Transverse colon (tissue), 4 donors: ENCODE results near the gene TCF7L2. TPM values are rescaled to one million over a fixed set of nuclear protein-coding genes. Genes with fewer than 3 reads are reported as not detected.

Experiments used
- DNase-seq: peaks from one replicate; pipeline ENCODE4 v3.0.0-alpha.2; 2019
- H3K27ac ChIP-seq, 4 donors: fragments of 200-600 bp; sonication (generic); 2 replicates each; pipeline ENCODE4 v1.5.1; 2016 to 2018; ENCODE audit warnings: inconsistent platforms in 4 of 4
- H3K27me3 ChIP-seq: fragments of 200-600 bp; sonication (generic); 2 replicates; pipeline ENCODE4 v1.5.1; 2017; ENCODE audit warnings: inconsistent platforms
- H3K36me3 ChIP-seq, 4 donors: fragments of 200-600 bp; sonication (generic); 2 replicates each; pipeline ENCODE4 v1.5.1; 2017 to 2019; ENCODE audit warnings: inconsistent platforms in 4 of 4
- H3K4me1 ChIP-seq, 4 donors: fragments of 200-600 bp; sonication (generic); 2 replicates each; pipeline ENCODE4 v1.5.1; 2017 to 2020; ENCODE audit warnings: inconsistent platforms in 4 of 4
- H3K4me3 ChIP-seq, 4 donors: fragments of 200-600 bp; sonication (generic); 1 replicate in 1 of 4; 2 replicates in 3 of 4; pipeline versions ENCODE4 v1.5.1 to v1.6.1; 2017 to 2019; ENCODE audit warnings: inconsistent platforms in 4 of 4
- H3K9me3 ChIP-seq, 2 donors: fragments of 200-600 bp; sonication (generic); 2 replicates each; pipeline ENCODE4 v1.5.1; 2017 to 2019; ENCODE audit warnings: inconsistent platforms in 2 of 2
- EP300 ChIP-seq: sonication (generic); formaldehyde crosslinking; IDR thresholded peaks from one replicate; pipeline ENCODE4 v1.6.1; 2017; ENCODE audit warnings: antibody characterized with exemption, low read depth
- POLR2A ChIP-seq: fragments of 450-650 bp; IDR thresholded peaks from one replicate; pipeline ENCODE4 v1.6.1; 2016; ENCODE audit warnings: antibody characterized with exemption, mild to moderate bottlenecking, moderate library complexity
- POLR2AphosphoS5 ChIP-seq, 3 donors: sonication (generic); formaldehyde crosslinking; IDR thresholded peaks; one replicate each; pipeline ENCODE4 v1.6.1; 2016; ENCODE audit warnings: antibody characterized with exemption in 3 of 3
- WGBS, 2 donors: methylation state at CpG; one replicate each; pipeline ENCODE4 v1.1.5; 2018; ENCODE audit warnings: low coverage in 1 of 2; 5-methylcytosine and 5-hydroxymethylcytosine counted together
- in situ Hi-C, 4 donors: fragments of 200-750 bp; cut with MboI; loops; one replicate each; pipeline versions ENCODE4 v1.15.0 to v1.15.1; 2017; ENCODE audit warnings: low sequenced_read_pairs in 3 of 4, low pct_ligation_motif_present in 1 of 4, low pct_unique_long_range_greater_than_20kb in 1 of 4
- intact Hi-C: fragments of 100-400 bp; cut with DNase I; formaldehyde crosslinking; loops from one replicate; pipeline ENCODE4 v1.15.1; 2023; ENCODE audit warnings: low total_unique reads
- total RNA-seq, 4 donors: library from RNA; depleted of rRNA; stranded (reverse); fragments of >200 nt; gene quantifications; one replicate each; pipeline ENCODE4 v1.1.0, GENCODE V29; 2016
- TF ChIP-seq, protein P1 (sequence below), 5 experiments: fragments of 200-600 bp in 3 of 5; fragments of 450-650 bp in 2 of 5; sonication (generic) in 3 of 5; IDR thresholded peaks; 1 replicate in 2 of 5; 2 replicates in 3 of 5; pipeline ENCODE4 v1.5.1; 2016 to 2017; ENCODE audit warnings: antibody characterized with exemption in 5 of 5, inconsistent platforms in 3 of 5, mild to moderate bottlenecking in 2 of 5, moderate library complexity in 1 of 5

Gene TCF7L2
- total RNA-seq, 4 donors from 2014 or later: 84.6 to 249 (median 137) TPM

DNA sequence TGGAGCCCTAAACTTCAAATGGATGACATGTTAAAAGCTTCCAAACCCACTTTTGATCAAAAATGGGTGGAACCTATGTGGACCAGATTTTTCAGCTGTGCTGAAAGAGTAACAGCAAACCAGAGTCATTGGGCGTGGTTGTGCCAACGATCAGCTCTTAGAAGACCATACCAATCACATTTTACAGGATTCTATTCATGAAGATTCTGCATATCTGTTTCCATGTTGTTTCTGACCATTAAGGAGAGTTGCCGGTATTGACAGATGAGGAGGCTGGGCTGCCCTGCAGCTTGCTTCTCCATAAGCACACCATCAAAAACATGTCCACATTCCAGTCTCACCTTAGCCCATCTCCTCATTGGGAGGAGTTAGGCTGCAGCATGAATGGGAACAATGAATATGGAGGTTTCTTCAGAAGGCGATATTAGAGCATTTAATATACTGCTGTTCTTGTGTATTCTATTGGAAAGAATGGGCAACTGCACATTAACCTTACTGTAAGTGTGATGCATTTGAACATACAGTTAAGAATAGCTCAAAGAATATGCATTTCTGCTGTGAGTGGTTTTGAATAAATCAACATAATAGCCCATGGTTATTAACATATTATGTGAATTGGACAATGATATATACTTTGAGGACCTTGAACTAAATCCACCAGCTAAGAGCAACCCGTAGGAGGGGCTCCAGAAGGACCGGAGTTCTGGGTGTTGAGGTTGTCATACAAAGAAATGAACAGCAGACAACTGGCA lies 116.7 kb downstream of the TCF7L2 start:
- 60 to 82% methylated on average over 4 to 6 of the region's 6 CpGs for WGBS, 2 donors
- DNase-seq: no peak
- Histone ChIP-seq H3K4me3 (no peak overlapping the region), H3K9me3 (no peaks in the 10 kb centered on the region), H3K4me1 (peaks cover 6 to 47% (median 14%) of the 10 kb centered on the region in 4 donors), H3K27ac (no peak overlapping the region), H3K27me3 (no peaks in the 10 kb centered on the region), H3K36me3 (no peaks in the 10 kb centered on the region)
- in situ Hi-C loops (no loop called here), intact Hi-C loops (loop anchor here (10.0 kb wide), 1 partner anchor 112 kb away; the partner anchor contains the start of gene TCF7L2)
- TF ChIP-seq, protein P1, sequence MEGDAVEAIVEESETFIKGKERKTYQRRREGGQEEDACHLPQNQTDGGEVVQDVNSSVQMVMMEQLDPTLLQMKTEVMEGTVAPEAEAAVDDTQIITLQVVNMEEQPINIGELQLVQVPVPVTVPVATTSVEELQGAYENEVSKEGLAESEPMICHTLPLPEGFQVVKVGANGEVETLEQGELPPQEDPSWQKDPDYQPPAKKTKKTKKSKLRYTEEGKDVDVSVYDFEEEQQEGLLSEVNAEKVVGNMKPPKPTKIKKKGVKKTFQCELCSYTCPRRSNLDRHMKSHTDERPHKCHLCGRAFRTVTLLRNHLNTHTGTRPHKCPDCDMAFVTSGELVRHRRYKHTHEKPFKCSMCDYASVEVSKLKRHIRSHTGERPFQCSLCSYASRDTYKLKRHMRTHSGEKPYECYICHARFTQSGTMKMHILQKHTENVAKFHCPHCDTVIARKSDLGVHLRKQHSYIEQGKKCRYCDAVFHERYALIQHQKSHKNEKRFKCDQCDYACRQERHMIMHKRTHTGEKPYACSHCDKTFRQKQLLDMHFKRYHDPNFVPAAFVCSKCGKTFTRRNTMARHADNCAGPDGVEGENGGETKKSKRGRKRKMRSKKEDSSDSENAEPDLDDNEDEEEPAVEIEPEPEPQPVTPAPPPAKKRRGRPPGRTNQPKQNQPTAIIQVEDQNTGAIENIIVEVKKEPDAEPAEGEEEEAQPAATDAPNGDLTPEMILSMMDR (IDR thresholded peaks at IDR 0.05): no peak
- TF ChIP-seq POLR2A: no peak
- TF ChIP-seq POLR2AphosphoS5 (IDR thresholded peaks at IDR 0.05): no peak
- no peak for TF ChIP-seq EP300

DNA sequence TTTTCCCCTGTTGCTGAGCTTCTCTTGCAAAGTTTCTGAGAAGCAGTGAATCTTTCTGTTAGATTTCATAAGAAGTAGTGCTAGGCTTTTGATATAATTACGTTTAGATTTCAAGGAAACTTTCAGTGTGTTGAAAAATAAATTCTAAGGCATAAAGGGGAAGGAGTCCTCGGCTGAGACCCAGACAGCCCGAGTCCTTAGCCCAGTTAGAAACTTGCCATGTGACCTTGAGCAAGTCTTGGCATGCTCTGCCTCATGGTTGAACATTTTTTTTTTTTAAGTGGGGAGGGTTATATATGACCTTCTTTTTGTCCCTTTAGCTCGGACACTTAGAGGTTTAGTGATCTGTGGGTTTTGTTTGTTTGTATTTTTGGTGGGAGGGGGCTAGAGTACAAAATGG lies 117.5 kb downstream of the TCF7L2 start:
- no peak for DNase-seq
- H3K27ac ChIP-seq: peak overlapping the region in 1 of 4 donors; percentile 16
- peaks cover 6 to 48% (median 13%) of the 10 kb centered on the region in 4 donors for H3K4me1 ChIP-seq
- 56 to 60% methylated on average over 4 of the region's 4 CpGs for WGBS, 2 donors
- no peaks in the 10 kb centered on the region for H3K36me3 ChIP-seq
- TF ChIP-seq, protein P1 (IDR thresholded peaks at IDR 0.05): no peak
- TF ChIP-seq POLR2A (no peak), POLR2AphosphoS5 (IDR thresholded peaks at IDR 0.05) (no peak), EP300 (no peak)
- H3K4me3 ChIP-seq: no peak overlapping the region
- no peaks in the 10 kb centered on the region for H3K27me3 ChIP-seq
- in situ Hi-C loops: no loop called here
- no peaks in the 10 kb centered on the region for H3K9me3 ChIP-seq
- intact Hi-C loops: loop anchor here (10.0 kb wide), 1 partner anchor 113 kb away; the partner anchor contains the start of gene TCF7L2

DNA sequence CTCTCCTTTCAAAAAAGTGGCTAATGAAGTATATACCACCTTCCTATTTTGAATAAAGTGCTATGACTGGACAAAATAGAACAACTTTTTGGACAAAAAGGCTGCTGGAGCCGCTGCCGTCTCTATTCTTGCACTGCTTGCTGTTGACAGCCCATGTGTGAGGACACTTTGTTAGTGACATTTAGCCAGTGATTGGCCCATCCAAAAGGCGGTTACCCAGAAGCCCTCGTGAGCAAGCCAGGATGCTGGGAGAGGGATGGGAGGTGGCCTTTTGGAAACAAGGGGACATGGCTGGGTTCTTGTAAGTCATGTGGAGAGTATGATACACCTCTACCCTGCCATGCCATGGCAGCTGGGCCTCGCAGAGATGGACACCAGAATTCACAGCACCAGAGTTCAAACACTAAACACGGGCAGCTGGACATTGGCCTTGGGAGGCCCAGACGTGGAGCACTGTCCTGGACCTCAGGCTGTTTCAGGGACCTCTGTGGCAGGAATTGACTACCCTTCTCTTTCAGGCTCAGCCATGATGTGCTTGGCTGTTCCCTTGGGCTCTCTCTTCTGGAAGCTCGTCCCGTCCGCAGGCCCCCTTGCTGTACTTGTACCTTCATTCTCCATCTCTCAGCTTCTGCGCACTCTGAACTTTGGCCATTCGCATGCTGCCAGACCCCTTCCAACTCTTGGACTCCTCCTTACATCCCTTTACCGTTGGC lies 118.3 kb downstream of the TCF7L2 start:
- no peak overlapping the region for H3K4me3 ChIP-seq
- H3K36me3 ChIP-seq: no peaks in the 10 kb centered on the region
- 92 to 94% methylated on average over 7 to 13 of the region's 13 CpGs for WGBS, 2 donors
- no peaks in the 10 kb centered on the region for H3K9me3 ChIP-seq
- no peak for TF ChIP-seq EP300
- TF ChIP-seq POLR2AphosphoS5 (IDR thresholded peaks at IDR 0.05): no peak
- TF ChIP-seq POLR2A: no peak
- TF ChIP-seq, protein P1 (IDR thresholded peaks at IDR 0.05): no peak
- no peak overlapping the region for H3K27ac ChIP-seq
- in situ Hi-C loops (no loop called here), intact Hi-C loops (loop anchor here (10.0 kb wide), 1 partner anchor 114 kb away; the partner anchor contains the start of gene TCF7L2)
- no peaks in the 10 kb centered on the region for H3K27me3 ChIP-seq
- no peak for DNase-seq
- peaks cover 9 to 51% (median 12%) of the 10 kb centered on the region in 4 donors for H3K4me1 ChIP-seq

DNA sequence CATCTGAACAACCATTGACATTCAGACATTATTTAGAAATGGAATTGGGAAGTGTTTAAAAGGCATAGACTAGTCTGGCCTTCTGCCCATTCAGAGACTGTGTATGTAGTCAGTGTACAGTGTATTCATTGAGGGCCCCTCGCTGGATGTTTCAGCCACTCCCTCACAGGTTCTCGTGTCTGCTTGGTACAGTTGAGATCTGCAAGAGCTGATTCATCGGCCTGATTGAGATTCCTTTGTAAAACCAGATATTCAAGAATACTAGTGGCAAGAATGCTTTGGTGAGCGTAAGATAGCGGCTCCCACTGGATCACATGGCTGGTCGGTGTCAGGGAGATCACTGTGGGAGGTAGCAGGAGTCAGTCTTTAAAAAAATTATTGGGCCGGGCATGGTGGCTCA lies 119.5 kb downstream of the TCF7L2 start:
- Histone ChIP-seq H3K36me3 (no peaks in the 10 kb centered on the region), H3K27ac (no peak overlapping the region), H3K27me3 (no peaks in the 10 kb centered on the region), H3K4me1 (peaks cover 17 to 52% (median 21%) of the 10 kb centered on the region in 4 donors), H3K4me3 (no peak overlapping the region), H3K9me3 (no peaks in the 10 kb centered on the region)
- WGBS, 2 donors: 90 to 94% methylated on average over 3 to 7 of the region's 7 CpGs
- DNase-seq: no peak
- TF ChIP-seq POLR2AphosphoS5 (IDR thresholded peaks at IDR 0.05) (no peak), EP300 (no peak), POLR2A (no peak)
- TF ChIP-seq, protein P1 (IDR thresholded peaks at IDR 0.05): no peak
- intact Hi-C loops (loop anchor here (10.0 kb wide), 1 partner anchor 115 kb away; the partner anchor contains the start of gene TCF7L2), in situ Hi-C loops (no loop called here)
